WTC11 (cell line): ENCODE results near the gene RBP5.

ENCODE experiments used
- CTCF ChIP-seq: fragments of 200-600 bp; IDR thresholded peaks from 2 replicates; pipeline ENCODE4 v1.8.0; 2022; ENCODE audit warnings: antibody characterized with exemption
- ZNF263 ChIP-seq: sonication (generic); formaldehyde crosslinking; IDR thresholded peaks from 2 replicates; pipeline ENCODE4 v1.8.1; 2022; ENCODE audit warnings: low read depth, mild to moderate bottlenecking, moderate library complexity, missing genetic modification reagents
- TF ChIP-seq, protein P1 (sequence below): sonication (generic); formaldehyde crosslinking; conservative IDR thresholded peaks from 2 replicates; pipeline ENCODE4 v1.8.1; 2023; ENCODE audit warnings: mild to moderate bottlenecking, low read depth, missing genetic modification reagents, moderate library complexity

DNA sequence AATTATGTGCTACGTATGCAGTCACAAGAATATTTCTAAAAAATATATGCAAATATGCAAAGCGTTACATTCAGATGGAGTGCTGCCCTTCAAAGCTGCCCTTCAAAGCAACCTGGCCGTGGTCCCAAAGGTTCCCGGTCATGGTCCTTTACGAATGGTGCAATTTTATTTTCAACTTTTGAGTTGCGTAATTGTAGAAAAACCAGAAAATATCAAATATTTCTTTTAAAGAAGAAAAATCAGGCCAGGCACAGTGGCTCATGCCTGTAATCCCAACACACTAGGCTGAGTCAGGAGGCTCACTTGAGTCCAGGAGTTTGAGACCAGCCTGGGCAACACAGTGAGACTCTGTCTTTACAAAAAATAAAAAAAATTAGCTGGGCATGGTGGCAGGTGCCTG lies 22.8 kb upstream of the RBP5 start:
- no peak for TF ChIP-seq ZNF263 (CRISPR knock-in tag)
- no peak for TF ChIP-seq CTCF
- TF ChIP-seq, protein P1, sequence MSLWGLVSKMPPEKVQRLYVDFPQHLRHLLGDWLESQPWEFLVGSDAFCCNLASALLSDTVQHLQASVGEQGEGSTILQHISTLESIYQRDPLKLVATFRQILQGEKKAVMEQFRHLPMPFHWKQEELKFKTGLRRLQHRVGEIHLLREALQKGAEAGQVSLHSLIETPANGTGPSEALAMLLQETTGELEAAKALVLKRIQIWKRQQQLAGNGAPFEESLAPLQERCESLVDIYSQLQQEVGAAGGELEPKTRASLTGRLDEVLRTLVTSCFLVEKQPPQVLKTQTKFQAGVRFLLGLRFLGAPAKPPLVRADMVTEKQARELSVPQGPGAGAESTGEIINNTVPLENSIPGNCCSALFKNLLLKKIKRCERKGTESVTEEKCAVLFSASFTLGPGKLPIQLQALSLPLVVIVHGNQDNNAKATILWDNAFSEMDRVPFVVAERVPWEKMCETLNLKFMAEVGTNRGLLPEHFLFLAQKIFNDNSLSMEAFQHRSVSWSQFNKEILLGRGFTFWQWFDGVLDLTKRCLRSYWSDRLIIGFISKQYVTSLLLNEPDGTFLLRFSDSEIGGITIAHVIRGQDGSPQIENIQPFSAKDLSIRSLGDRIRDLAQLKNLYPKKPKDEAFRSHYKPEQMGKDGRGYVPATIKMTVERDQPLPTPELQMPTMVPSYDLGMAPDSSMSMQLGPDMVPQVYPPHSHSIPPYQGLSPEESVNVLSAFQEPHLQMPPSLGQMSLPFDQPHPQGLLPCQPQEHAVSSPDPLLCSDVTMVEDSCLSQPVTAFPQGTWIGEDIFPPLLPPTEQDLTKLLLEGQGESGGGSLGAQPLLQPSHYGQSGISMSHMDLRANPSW (CRISPR knock-in tag), result no peak
